Cardiac atrium fibroblast (primary cell): ENCODE data around the gene PAX6. TPM values are rescaled to one million over a fixed set of nuclear protein-coding genes. Genes with fewer than 3 reads are reported as not detected.

Source experiments
- total RNA-seq: library from RNA; depleted of rRNA; stranded (reverse); fragments of >200 nt; gene quantifications from 2 replicates; pipeline ENCODE4 v1.2.3, GENCODE V29; 2015

PAX6 gene
- total RNA-seq = not detected in 2 replicates

GRCh38 chr11:31810779-31811647, at the start of gene PAX6:
Gene PAX6, minus strand, starts transcription at chr11:31811322. Its CDS starts 4,911 bp downstream, at chr11:31806411.

